MCF 10A (cell line): ENCODE measurements around the gene HJV. TPM values are rescaled to one million over a fixed set of nuclear protein-coding genes. Genes with fewer than 3 reads are reported as not detected.
"Not testable (repeated sequence)": the region's sequence is repeated elsewhere in the genome, so short reads cannot be mapped to it uniquely, and the experiment has no call there.

ENCODE experiments used
- Bru-seq: library from RNA; stranded (reverse); fragments of 400-500 nt; gene quantifications from one replicate; lab custom pipeline; 2021; lab: Mats Ljungman, UMichigan
- BruChase-seq, 2 experiments: library from RNA; stranded (reverse); fragments of 400-500 nt; gene quantifications; one replicate each; lab custom pipeline; 2021; lab: Mats Ljungman, UMichigan
- BruUV-seq: library from RNA; stranded (reverse); fragments of 400-500 nt; replicated peaks from 2 replicates; lab custom pipeline; 2021; lab: Mats Ljungman, UMichigan
- CTCF ChIA-PET: fragments of 300-600 bp; sonication (Branson Sonifier 250); formaldehyde crosslinking; extraction: SDS; loops from one replicate; lab custom pipeline; 2021; ENCODE audit warnings: antibody characterized with exemption, inconsistent platforms; lab: Yijun Ruan, JAX
- POLR2A ChIA-PET: fragments of 300-600, 350-650 bp; sonication (Branson Sonifier 250); formaldehyde crosslinking; extraction: SDS; loops from one replicate; lab custom pipeline; 2020; ENCODE audit warnings: antibody characterized with exemption, inconsistent platforms; lab: Yijun Ruan, JAX
- DNase-seq: peaks from one replicate; pipeline ENCODE4 v3.0.0-alpha.2; 2018; ENCODE audit not compliant: unreplicated experiment
- H3K27ac Mint-ChIP-seq: one replicate; pipeline ENCODE4 v1.8.0; 2022; ENCODE audit warnings: mild to moderate bottlenecking, low read depth, mixed read lengths; ENCODE audit not compliant: unreplicated experiment
- H3K27me3 Mint-ChIP-seq: one replicate; pipeline ENCODE4 v1.8.0; 2022; ENCODE audit warnings: mixed read lengths; ENCODE audit not compliant: insufficient read depth, unreplicated experiment
- H3K36me3 Mint-ChIP-seq: one replicate; pipeline ENCODE4 v1.8.0; 2022; ENCODE audit warnings: mild to moderate bottlenecking, moderate library complexity, mixed read lengths; ENCODE audit not compliant: insufficient read depth, unreplicated experiment
- H3K4me1 Mint-ChIP-seq: one replicate; pipeline ENCODE4 v1.8.0; 2022; ENCODE audit warnings: mixed read lengths; ENCODE audit not compliant: insufficient read depth, unreplicated experiment
- H3K4me3 Mint-ChIP-seq: one replicate; pipeline ENCODE4 v1.8.0; 2022; ENCODE audit warnings: mild to moderate bottlenecking, moderate library complexity, mixed read lengths; ENCODE audit not compliant: unreplicated experiment
- H3K9me3 Mint-ChIP-seq: one replicate; pipeline ENCODE4 v1.8.0; 2022; ENCODE audit warnings: mixed read lengths; ENCODE audit not compliant: unreplicated experiment
- intact Hi-C: fragments of 100-400 bp; cut with micrococcal nuclease; formaldehyde crosslinking; loops from 2 replicates; pipeline ENCODE4 v1.14.1; 2022
- long read RNA-seq: library from polyadenylated mRNA; stranded (forward); transcript quantifications from one replicate; pipeline ENCODE4 v2.0.0, GENCODE V29; 2022
- total RNA-seq: library from RNA; stranded (reverse); gene quantifications from 2 replicates; pipeline ENCODE4 v1.2.3, GENCODE V29; 2022
- TF ChIP-seq, protein P1 (sequence below): fragments of 200-600 bp; IDR thresholded peaks from one replicate; pipeline ENCODE4 v1.8.0; 2022; ENCODE audit warnings: antibody characterized with exemption, mild to moderate bottlenecking; ENCODE audit not compliant: unreplicated experiment

The HJV gene, protein sequence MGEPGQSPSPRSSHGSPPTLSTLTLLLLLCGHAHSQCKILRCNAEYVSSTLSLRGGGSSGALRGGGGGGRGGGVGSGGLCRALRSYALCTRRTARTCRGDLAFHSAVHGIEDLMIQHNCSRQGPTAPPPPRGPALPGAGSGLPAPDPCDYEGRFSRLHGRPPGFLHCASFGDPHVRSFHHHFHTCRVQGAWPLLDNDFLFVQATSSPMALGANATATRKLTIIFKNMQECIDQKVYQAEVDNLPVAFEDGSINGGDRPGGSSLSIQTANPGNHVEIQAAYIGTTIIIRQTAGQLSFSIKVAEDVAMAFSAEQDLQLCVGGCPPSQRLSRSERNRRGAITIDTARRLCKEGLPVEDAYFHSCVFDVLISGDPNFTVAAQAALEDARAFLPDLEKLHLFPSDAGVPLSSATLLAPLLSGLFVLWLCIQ
- total RNA-seq (not detected in 2 replicates), Bru-seq, nascent RNA (percentile 9 among the genes with signal in this experiment), BruChase-seq, experiment 1, labeled RNA remaining after a 6-hour chase (percentile 10 among the genes with signal in this experiment), BruChase-seq, experiment 2, labeled RNA remaining after a 2-hour chase (percentile 3 among the genes with signal in this experiment)
- long read RNA-seq, result 0 reads

DNA sequence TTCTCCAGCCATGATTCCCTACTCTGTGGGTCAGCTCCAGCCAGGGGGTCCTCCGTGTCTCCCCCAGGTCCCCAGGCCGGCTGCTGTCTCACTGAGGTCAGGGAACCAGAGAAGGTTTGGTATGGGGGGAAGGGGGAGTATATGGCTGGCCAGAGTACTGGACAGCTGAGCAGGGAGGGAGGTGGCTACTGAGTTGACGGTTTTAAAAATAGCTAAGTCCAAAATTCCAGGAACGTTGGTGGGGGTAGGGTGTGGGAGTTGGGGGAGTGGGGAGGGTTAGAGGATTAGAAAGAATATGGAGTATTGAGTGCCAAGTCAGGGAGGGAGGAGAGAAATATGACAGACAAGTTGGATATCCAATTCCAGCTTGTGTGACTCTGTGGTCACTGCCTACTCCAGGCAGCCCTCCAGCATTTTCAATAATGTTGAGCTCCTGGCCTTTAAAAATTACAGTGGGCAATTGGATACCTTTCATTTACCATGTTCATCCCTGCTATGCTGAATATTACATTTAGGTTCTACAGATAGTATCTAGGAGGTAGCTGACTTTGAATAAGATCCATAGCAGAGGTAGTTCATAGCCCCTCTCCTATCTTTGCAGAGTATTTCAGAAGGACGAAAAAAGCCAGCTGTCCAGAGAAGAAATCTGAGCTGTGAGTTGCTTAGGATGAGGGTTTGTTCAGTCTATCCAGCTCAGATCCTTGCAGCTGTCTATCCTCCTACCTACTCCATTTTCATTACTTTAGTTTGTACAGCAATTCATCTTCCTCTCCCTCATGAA, at the start of gene HJV:
HJV (minus strand) TSS at position 114 of the 781 bp plus-strand sequence. CDS start 1,504 bp downstream, outside the sequence.
- H3K4me1 Mint-ChIP-seq, result peaks cover 5% of the 10 kb centered on the region
- peaks cover 40% of the 10 kb centered on the region for H3K27me3 Mint-ChIP-seq
- no peak within 1 kb of the TSS for H3K27ac Mint-ChIP-seq
- DNase-seq, result no peak
- CTCF ChIA-PET, result interaction anchor here (0.6 to 23.4 kb wide), 11 partner anchors 8 to 176 kb away, joined by 3 to 773 read pairs (median 5); partner anchors contain the start of genes NUDT17 and TXNIP
- no peak within 1 kb of the TSS for H3K4me3 Mint-ChIP-seq
- H3K9me3 Mint-ChIP-seq, result no peaks in the 10 kb centered on the region
- H3K36me3 Mint-ChIP-seq, result no peaks in the 10 kb centered on the region
- intact Hi-C loops, result no loop called here
- no TSS peak for BruUV-seq
- TF ChIP-seq, protein P1, sequence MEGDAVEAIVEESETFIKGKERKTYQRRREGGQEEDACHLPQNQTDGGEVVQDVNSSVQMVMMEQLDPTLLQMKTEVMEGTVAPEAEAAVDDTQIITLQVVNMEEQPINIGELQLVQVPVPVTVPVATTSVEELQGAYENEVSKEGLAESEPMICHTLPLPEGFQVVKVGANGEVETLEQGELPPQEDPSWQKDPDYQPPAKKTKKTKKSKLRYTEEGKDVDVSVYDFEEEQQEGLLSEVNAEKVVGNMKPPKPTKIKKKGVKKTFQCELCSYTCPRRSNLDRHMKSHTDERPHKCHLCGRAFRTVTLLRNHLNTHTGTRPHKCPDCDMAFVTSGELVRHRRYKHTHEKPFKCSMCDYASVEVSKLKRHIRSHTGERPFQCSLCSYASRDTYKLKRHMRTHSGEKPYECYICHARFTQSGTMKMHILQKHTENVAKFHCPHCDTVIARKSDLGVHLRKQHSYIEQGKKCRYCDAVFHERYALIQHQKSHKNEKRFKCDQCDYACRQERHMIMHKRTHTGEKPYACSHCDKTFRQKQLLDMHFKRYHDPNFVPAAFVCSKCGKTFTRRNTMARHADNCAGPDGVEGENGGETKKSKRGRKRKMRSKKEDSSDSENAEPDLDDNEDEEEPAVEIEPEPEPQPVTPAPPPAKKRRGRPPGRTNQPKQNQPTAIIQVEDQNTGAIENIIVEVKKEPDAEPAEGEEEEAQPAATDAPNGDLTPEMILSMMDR, result no peak
- POLR2A ChIA-PET, result interaction anchor here (0.8 to 1.9 kb wide), 6 partner anchors 14 to 57 kb away, joined by 3 to 6 read pairs (median 4); partner anchors contain the start of genes ANKRD34A, POLR3GL and TXNIP

DNA sequence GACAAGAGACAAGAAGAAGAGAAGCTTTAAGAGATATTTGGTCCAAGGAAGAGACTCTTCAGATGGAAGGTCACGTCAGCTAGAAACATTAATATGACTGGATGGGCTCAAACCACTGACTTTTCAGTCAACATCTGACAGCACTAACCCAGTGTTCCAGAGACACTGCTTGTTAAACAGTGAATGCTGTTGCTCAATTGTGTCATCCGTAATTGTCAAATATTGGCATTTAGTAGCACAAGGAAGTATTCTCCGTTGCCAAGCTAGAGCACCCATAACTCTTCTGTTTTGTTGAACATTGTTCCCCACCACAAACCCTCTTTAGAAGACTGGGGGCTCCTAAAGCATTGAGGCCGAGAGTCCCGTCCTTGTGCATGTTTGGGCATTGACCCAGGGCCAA, 37.6 kb upstream of the HJV start:
- BruUV-seq, H3K27ac Mint-ChIP-seq, H3K36me3 Mint-ChIP-seq: not testable (repeated sequence)

DNA sequence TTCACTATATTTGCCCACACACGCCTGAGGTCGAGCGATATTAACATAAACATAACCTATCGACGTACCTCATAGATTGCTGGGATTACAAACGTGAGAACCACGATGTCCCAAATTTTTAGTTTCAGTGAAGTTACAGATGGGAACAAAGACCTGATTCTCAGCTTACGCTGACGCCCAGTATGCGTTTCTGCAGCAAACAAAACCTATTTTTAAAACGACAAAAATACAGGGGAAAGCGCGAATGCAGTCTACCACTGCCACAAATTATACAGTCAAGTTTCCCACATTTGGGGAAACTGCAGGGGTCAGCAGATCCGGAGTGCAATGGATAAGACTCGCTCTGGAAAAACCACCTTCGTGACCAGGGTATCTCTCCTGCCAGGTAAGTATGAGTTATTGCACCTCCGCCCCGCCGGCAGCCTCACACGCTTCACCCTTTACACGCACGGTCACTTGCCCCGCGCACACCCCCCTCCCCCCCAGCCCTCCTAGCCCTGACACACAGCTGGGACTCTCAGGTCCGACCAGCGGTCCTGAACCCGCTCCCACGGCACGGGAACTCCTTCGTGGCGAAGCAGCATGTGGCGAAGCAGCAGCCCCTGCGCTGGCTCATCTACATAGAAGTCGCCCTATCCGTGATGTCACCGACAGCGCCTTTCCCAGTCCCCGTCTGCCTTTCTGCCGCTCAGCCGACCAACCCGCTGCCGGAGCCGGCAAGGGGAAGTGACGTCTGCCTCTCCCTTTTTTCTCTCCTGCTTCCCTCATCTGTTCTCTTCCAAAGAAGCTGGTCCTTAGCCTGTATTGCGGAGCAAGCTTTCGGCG, 30.5 kb upstream of the HJV start:
- Mint-ChIP-seq H3K4me1 (peaks cover 11% of the 10 kb centered on the region), H3K4me3 (peak overlapping the region; percentile 70), H3K27ac (peak overlapping the region; percentile 99)
- peak; percentile 100 for DNase-seq
- H3K9me3 Mint-ChIP-seq, H3K36me3 Mint-ChIP-seq, H3K27me3 Mint-ChIP-seq: not testable (repeated sequence)
- intact Hi-C loops, result loop anchor here (1.0 kb wide), 1 partner anchor 13 kb away; no protein-coding TSS in a partner anchor
- TSS peak; percentile 99 for BruUV-seq
- CTCF ChIA-PET, result interaction anchor here (0.6 to 1.0 kb wide), 2 partner anchors 16 to 81 kb away, joined by 3 to 4 read pairs; no protein-coding TSS in a partner anchor
- POLR2A ChIA-PET, result interaction anchor here (0.5 to 7.0 kb wide), 14 partner anchors 13 to 1500 kb away, joined by 3 to 173 read pairs (median 4); partner anchors contain the start of genes ANKRD34A, HJV, PIAS3 and POLR3GL

More for the DNA sequence above, 37.6 kb upstream of the HJV start:
- H3K9me3 Mint-ChIP-seq, intact Hi-C loops, H3K4me1 Mint-ChIP-seq, H3K27me3 Mint-ChIP-seq, DNase-seq, H3K4me3 Mint-ChIP-seq, CTCF ChIA-PET, POLR2A ChIA-PET: not testable (repeated sequence)

DNA sequence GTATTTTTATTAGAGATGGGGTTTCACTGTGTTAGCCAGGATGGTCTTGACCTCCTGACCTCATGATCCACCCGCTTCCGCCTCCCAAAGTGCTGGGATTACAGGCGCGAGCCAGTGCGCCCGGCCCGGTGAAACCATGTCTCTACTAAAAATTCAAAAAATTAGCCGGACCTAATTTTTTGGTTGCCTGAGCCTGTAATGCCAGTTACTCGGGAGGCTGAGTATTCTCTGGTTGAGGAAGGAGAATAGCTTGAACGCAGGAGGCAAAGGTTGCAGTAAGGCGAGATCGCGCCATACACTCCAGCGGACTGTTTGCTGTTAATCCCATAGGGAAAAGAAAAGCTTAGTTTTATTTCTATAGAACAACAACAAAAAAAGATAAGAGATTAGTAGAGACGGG, 29.9 kb upstream of the HJV start:
- H3K27me3 Mint-ChIP-seq, result no peaks in the 10 kb centered on the region
- intact Hi-C loops, result no loop called here
- peak overlapping the region; percentile 99 for H3K27ac Mint-ChIP-seq
- TF ChIP-seq, protein P1, result no peak
- ChIA-PET POLR2A (interaction anchor here (0.5 to 7.0 kb wide), 12 partner anchors 12 to 1500 kb away, joined by 3 to 173 read pairs (median 4); partner anchors contain the start of genes ANKRD34A, HJV, PIAS3 and POLR3GL), CTCF (no interaction called here)
- H3K36me3 Mint-ChIP-seq, result peaks cover 7% of the 10 kb centered on the region
- H3K4me1 Mint-ChIP-seq, result peaks cover 11% of the 10 kb centered on the region
- BruUV-seq, result no TSS peak
- DNase-seq, result no peak
- H3K4me3 Mint-ChIP-seq, result peak overlapping the region; percentile 70
- no peaks in the 10 kb centered on the region for H3K9me3 Mint-ChIP-seq

DNA sequence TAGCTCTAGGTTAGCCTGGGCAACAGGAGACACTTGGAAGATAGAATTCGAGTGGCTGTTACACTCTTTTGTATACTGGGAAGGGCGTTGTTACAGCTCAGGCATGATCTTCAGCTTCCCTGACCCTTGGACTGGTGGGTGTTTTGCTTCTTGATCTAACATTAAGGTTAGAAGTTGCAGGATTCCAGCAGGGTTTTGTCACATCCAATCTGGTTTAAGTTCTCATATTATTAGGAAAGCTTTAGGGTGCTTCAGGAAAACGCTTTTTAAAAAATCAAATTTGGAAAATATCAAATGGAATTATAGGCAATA, 29.1 kb upstream of the HJV start:
- H3K4me3 Mint-ChIP-seq, result peak overlapping the region; percentile 11
- peaks cover 11% of the 10 kb centered on the region for H3K4me1 Mint-ChIP-seq
- H3K27ac Mint-ChIP-seq, H3K36me3 Mint-ChIP-seq, DNase-seq, intact Hi-C loops, BruUV-seq, H3K27me3 Mint-ChIP-seq, H3K9me3 Mint-ChIP-seq: not testable (repeated sequence)
- CTCF ChIA-PET, result interaction anchor here (1.1 to 2.1 kb wide), 3 partner anchors 11 to 18 kb away, joined by 4 to 12 read pairs (median 5); no protein-coding TSS in a partner anchor
- POLR2A ChIA-PET, result interaction anchor here (7.0 kb wide), 1 partner anchor 11 kb away, joined by 173 read pairs; no protein-coding TSS in a partner anchor

DNA sequence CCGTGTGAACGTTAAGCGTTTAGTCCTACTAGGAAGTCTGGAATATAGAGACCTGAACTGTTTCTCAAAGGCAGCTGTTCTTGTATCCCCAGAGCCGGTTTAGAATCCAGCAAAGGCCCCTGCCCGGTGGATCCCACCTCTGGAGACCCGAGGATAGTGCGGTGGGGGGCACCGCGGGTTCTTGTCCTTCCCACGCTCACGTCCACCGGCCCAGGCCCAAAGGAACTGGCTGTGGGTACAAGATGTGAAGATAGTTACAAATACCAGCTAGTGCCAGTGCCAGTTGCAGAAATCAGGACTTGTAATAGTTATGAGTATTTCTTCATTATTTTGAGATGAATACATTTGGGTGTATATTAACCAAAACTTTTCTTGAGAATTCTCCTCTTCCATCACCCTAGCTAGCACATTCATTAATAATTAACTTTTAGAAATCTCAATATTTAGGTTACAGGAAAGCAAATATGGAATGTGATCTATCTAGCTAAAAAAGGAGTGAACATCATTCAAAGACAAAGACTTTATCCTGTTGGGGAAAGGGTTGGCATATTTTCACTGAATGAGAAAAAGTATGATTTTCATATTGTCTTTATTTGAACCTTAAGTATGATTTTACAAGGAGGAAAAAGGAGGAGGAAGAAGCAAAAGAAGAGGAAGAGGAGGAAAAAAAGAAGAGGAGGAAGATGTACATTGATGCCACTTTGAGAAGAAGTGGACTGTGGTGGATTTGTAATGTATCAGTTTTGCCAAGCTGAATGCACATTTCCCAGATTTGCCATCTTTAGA, 28.5 kb upstream of the HJV start:
- DNase-seq, H3K27ac Mint-ChIP-seq, H3K27me3 Mint-ChIP-seq, H3K36me3 Mint-ChIP-seq, intact Hi-C loops, BruUV-seq, H3K9me3 Mint-ChIP-seq: not testable (repeated sequence)
- ChIA-PET POLR2A (interaction anchor here (7.0 kb wide), 1 partner anchor 11 kb away, joined by 173 read pairs; no protein-coding TSS in a partner anchor), CTCF (interaction anchor here (0.7 to 2.1 kb wide), 4 partner anchors 11 to 17 kb away, joined by 3 to 12 read pairs (median 4); no protein-coding TSS in a partner anchor)
- Mint-ChIP-seq H3K4me1 (peaks cover 11% of the 10 kb centered on the region), H3K4me3 (peak overlapping the region; percentile 11)
